VCaP (cell line): ENCODE results near the gene EBLN1.

Source experiments
- H3K27ac ChIP-seq: fragments of 450-650 bp; 2 replicates; pipeline ENCODE4 v1.5.1; 2017
- TF ChIP-seq, protein P1 (sequence below): fragments of 450-650 bp; conservative IDR thresholded peaks from 2 replicates; pipeline ENCODE4 v1.5.1; 2017; ENCODE audit warnings: mild to moderate bottlenecking, moderate library complexity

The EBLN1 gene

DNA sequence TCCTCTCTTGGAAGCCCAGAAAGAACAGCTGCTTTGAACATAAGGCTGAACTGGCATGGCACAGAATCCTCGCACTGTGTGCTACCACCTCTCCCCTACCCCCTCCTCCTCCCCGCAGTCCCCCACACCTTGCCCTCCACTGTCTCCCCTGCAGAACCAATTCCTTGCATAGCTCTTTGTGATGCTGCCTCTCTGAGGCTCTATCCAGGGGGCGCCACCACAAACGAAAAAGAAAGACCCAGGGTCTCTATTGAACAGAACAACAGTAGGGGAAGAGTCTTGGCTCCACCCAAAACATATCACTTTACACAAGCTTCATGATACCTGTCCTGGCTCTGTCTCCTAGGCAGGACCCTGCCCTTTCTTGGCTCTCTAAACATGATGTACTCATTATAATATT is 26.2 kb upstream of the EBLN1 start:
- no peak overlapping the region for H3K27ac ChIP-seq
- TF ChIP-seq, protein P1, sequence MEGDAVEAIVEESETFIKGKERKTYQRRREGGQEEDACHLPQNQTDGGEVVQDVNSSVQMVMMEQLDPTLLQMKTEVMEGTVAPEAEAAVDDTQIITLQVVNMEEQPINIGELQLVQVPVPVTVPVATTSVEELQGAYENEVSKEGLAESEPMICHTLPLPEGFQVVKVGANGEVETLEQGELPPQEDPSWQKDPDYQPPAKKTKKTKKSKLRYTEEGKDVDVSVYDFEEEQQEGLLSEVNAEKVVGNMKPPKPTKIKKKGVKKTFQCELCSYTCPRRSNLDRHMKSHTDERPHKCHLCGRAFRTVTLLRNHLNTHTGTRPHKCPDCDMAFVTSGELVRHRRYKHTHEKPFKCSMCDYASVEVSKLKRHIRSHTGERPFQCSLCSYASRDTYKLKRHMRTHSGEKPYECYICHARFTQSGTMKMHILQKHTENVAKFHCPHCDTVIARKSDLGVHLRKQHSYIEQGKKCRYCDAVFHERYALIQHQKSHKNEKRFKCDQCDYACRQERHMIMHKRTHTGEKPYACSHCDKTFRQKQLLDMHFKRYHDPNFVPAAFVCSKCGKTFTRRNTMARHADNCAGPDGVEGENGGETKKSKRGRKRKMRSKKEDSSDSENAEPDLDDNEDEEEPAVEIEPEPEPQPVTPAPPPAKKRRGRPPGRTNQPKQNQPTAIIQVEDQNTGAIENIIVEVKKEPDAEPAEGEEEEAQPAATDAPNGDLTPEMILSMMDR, result peak; percentile 16; the same call in 1 of the 2 replicates

DNA sequence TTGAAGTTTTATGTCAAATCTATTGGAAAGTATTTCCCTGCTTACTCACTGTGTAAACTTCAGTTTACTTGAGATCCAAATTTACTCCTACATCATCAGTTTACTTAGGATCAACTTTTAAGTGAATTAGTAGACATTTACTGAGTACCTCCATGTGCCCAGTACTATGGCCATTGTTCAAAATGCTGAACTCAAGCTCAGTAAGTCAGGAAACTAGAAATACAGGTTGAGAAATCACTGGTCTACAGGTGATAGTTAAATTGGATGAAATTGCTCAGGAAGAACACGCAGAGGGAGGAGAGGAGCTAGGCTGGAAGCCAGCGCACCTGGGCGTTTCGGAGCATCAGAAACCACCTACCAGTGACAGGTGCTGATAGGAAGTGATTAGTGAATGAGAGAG is 25.5 kb upstream of the EBLN1 start:
- TF ChIP-seq, protein P1, result no peak
- H3K27ac ChIP-seq, result no peak overlapping the region

DNA sequence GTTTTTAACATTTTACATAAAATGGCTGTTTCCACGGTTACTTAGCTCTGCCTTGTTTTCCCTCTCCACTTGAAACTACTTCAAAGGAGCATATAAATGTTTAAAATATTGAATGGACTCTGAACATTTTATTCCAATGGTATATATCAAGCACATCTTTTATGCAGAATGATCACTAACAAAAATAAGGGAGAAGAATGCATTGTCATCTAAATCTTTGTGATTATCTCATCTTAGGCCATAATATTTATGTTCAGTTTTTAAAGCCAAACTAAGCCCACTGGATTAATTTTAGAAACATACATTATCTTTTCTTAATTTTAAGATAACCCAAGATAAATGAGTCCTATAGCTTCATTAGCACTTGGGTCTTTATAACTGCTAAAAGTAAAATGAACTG is 13.4 kb upstream of the EBLN1 start:
- TF ChIP-seq, protein P1, result no peak
- no peak overlapping the region for H3K27ac ChIP-seq

DNA sequence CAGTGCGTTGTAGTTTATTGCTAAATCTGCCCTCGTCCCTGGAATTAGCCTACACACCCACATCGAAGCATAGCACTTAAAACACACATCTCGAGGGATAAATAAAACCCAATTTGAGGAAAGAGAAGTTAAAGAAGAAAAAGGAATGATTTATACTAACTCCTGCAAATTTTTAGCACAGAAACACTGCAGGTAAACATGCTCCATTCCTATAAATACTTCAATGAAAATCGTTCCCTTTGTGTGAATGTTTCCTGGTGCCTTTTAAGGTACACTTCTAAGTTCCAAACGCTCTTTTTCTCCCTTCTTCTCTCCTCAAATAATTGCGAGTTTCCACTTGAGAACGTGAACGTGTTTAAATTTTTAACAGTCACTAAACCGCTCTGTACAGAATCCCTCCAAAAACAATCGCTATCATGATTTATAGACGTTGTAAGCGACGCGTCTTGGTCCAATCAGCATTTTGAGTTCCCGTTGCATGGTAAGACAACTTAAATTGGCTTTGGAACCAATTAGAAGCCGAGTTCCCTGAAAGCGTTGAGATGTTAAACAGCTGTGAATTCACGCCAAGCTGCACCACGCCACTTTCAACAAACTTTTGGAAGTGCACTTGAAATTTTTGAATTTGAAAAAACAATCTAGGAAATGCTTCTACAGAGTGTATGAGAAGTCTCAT is 12.5 kb upstream of the EBLN1 start:
- TF ChIP-seq, protein P1, result no peak
- H3K27ac ChIP-seq, result peak overlapping the region; percentile 84

DNA sequence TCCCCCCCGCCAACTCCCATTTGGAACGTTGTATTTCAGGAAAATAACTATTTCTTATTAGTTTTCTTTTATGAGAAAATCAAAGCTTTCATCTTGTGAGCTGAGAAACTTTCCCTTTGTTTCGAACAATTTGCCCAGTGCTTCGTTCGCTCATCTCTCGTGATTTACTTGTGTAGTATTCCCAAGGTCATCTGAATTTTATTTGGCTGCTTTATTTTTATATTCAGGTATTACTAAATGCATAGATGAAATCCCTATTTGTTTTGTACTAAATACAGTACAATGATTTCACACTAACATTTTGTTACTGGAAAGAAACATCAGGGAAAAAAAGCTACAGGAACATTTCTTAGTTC is 12.0 kb upstream of the EBLN1 start:
- TF ChIP-seq, protein P1, result no peak
- peak overlapping the region; percentile 84 for H3K27ac ChIP-seq

DNA sequence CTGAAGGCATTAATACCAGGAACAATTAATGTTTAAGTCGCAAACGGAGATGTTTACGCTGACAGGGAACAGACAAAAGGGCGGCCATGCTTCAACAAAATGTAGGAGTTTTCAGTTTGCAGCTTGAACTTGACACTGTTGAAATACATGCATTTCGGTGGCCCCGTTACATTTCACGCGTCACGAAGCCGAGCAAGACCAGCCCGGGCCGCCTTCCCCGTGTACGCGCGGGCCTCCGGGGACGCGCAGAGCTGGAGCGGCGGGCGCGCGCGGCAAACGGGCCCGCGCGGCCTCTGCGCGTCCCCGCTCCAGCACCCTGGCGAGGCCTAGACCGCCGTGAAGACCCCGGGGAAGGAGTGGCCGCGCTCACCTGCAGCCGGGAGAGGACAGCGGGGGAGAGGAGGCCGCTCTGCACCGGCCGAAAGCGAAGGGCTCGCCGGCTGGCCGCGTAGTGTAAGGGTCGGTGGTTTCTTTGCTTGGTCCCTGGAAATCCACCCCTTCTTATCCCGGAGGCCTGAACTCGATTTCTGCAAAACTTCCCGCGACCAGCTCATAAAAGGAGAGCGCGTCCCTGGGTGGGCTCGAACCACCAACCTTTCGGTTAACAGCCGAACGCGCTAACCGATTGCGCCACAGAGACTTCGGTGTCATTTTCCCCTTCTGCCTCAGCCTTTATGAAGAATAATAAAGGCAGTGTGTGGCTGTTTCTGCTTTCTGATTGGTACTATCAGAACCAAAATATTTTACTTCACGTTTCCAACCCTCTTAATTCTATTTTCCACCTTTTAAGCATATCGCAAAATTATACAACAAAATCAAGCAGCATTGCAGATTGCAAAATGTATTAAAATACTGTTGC is 11.4 kb upstream of the EBLN1 start:
- peak overlapping the region; percentile 84 for H3K27ac ChIP-seq
- TF ChIP-seq, protein P1, result no peak

DNA sequence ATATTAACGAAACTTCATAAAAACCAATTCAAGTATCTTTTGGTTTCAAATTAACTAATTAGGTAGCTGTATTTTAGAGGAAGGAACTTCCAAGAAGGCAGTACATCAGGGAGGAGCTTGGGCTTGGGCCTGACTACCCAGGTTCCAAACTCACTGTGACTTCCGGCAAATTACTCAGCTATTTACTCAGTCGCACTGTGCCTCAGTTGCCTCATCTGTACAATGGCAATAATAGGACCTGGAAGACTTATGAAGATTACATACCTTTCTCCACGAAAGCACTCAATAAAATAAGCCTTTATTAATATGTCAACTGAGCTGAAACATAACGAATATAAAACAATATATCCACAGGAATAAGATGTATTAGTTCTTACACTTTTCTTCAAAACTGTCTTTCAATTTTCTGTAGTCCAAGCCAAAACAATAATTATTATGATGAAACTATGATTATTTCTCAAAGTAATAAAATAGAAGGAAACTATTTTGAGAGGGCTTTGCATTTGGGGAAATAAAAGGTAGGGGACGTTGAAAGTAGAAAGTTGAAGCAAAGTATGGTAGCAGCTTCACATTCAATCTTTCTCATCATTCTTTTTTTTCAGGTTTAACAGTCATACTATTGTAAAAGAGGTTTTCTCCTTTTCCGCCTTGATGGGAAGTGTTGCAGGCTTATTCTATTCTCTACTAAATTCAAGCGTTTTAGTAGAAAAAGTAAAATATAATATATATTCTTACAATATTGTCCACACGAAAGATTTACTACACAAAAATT is 10.5 kb upstream of the EBLN1 start:
- TF ChIP-seq, protein P1, result no peak
- H3K27ac ChIP-seq, result peak overlapping the region; percentile 84
